Stimulated activated CD8-positive, alpha-beta memory T cell treated with anti-CD3 and anti-CD28 coated beads, Interleukin-4, amount 100 ng/mL, for 1 hour (primary cell): ENCODE measurements around the gene HS3ST6.
"Not testable (repeated sequence)": the region's sequence is repeated elsewhere in the genome, so short reads cannot be mapped to it uniquely, and the experiment has no call there.

Experiments
- DNase-seq, 2 donors: peaks; one replicate each; pipeline ENCODE4 v3.0.0-alpha.2; 2020; ENCODE audit warnings: low read depth in 2 of 2, low spot score in 1 of 2

HS3ST6 gene

DNA sequence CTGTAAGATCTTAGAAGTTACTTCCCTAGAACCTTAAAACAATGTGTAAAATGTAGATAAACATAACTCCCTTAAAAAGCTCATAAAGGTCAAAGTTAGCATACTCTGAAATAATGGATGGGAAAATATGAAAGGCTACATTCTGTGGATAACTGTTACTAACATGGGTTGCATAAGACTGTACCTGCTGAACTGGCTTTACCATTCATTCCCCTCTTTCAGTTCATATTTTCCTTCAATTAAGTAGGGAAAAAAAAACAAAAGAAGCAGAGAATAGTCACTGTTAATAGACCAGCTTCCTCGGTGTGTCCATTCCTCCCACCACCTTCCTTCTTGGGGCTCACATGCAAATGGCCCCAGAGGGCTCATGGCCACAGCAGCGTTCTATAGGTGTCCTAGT, 38.7 kb downstream of the HS3ST6 start:
- no peak for DNase-seq

DNA sequence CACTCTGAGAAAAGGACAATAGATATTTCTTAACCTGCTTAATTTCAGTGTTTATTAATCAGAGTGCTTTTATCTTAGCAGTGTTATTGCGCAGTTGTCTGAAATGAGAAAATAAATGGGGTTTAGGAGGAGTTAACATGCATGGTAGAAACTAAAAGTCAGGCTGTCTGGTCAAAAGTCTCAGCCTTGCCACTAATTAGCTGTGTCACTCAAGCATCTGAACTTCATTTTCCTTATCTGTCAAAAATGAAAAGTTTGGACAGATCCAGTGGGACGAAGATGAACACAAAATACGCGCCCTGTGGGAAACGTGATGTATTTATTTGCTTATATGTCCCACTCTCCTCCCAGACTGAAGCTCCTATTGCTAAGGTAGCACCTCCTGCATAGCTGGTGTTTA, 40.0 kb downstream of the HS3ST6 start:
- no peak for DNase-seq

DNA sequence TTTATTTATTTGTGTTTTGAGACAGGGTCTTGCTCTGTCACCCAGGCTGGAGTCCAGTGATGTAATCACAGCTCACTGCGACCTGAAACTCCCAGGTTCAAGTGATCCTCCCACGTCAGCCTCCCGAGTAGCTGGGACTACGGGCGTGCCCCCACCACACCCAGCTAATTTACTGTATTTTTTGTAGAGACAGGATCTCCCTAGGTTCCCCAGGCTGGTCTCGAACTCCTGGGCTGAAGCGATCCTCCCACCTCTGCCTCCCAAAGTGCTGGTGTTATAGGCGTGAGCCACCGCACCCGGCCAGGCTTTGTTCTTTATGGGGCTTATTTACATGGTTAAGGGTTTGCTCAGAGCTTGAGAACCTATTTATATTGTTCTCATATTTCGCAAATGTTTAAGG, 40.4 kb downstream of the HS3ST6 start:
- no peak for DNase-seq

- no peak for DNase-seq
These were observed 41.1 kb downstream of the HS3ST6 start for GRCh38 chr16:1877089-1877488.

GRCh38 chr16:1876468-1876867, 41.7 kb downstream of the HS3ST6 start:
- DNase-seq = no peak

DNA sequence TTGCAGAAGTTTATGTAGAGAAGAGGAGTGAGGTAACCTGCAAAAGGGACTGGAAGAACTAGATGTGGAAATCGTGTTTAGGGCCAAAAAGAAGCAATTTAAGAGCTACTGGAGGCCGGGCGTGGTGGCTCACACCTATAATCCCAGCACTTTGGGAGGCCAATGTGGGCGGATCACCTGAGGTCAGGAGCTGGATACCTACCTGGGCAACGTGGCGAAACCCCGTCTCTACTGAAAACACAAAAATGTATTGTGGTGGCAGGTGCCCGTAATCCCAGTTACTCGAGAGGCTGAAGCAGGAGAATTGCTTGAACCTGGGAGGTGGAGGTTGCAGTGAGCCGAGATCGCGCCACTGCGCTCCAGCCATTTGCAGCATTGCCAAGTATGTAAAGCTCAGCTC, 42.1 kb downstream of the HS3ST6 start:
- not testable (repeated sequence) for DNase-seq

DNA sequence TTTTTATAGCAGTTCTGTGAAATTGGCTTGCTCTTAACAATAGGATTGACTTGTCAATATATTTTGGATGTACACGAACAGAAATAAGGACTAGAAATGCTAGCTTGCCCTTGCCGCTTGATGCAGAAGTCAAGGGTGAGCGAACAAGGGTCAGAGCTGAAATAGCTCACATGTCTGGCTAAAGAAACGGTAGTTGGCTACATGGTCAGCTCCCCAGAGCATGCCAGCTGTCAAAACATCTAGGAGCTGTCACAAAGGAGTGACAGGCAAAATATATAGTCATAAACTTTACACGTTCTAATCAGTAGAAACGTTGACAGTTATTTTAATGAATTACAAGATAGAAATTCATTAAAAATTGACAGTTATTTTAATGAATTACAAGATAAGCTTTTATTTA, 43.4 kb downstream of the HS3ST6 start:
- no peak for DNase-seq

- DNase-seq = no peak
These were observed 46.1 kb downstream of the HS3ST6 start, which contains the start of gene MEIOB for GRCh38 chr16:1871974-1872635. TSS of gene MEIOB (minus strand) at chr16:1872164. CDS start at chr16:1868175, 3,989 bp downstream.

DNA sequence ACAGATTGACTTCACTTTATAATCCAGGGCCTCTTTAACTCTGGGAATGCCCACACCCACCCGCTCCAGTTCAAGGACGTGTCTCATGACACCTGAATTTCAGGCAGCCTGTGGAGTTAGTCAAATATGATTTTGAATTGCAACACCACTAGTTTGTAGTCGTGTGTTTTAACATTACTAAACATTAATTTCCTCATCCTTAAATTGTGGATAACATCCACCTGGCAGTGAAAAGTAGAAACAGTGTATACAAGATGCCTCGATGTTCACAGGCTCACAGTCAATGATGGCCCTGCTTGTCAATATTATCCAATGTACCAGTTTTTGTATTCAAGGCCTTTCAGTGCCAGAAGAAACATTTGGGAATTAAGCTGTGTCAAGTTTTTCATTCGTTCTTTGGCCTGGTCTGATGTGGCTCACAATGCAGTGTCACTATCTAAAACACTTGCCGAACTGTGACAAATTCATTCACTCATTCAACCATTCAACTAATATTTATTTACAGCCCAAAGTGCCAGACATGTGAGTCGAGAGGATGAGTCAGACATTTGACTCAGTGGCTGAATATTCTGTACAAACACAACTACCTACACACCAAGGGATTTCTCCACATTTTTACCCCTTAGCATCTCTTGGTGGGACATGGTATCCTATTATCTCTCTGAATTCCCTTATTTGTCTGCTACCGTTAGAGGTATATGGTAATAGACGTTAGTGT, 47.7 kb downstream of the HS3ST6 start:
- DNase-seq = no peak

GRCh38 chr16:1865902-1866690, 52.1 kb downstream of the HS3ST6 start:
- DNase-seq = no peak

DNA sequence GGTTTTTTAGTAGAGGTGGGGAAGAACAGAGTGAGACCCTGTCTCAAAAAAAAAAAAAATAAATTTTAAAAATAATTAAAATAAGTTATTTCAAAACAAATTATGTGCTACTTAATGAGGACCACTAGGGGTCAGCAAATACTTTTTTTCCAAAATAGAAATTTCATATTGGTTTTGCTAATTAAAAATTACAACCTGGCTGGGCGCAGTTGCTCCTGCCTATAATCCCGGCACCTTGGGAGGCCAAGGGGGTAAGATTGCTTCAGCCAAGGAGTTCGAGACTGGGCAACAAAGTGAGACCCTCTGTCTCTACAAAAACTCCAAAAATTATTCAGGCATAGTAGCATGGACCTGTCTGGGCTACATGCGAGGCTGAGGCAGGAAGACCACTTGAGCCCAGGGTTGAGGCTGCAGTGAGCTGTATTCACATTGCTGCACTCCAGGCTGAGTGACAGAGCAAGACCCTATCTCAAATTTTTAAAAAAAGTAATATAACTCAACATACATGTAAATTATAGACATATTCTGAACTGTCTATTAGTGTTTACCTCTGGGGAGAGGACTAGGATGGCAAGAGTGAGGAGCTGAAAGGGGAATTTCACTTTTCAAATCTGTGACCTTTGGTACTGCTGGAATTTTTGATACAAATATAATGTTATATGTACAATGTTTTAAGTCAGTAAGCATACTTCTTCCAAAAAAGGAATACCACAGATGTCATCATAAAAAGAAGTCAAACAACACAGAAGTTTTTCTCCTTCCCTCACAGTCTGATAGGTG, 54.3 kb downstream of the HS3ST6 start:
- no peak for DNase-seq

DNA sequence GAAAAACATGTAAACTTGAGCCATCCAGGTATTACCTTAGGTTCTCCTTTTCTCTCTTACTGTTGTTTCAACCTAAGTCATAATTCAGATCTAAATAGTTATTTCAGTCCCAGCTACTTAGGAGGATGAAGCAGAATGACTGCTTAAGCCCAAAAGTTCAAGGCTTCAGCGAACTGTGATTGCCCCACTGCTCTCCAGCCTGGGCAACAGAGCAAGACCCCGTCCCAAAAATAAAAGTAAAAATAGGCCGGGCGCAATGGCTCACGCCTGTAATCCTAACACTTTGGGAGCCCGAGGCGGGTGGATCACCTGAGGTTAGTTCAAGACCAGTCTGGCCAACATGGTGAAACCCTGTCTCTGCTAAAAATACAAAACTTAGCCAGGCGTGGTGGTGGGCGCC, 55.8 kb downstream of the HS3ST6 start:
- no peak for DNase-seq

DNA sequence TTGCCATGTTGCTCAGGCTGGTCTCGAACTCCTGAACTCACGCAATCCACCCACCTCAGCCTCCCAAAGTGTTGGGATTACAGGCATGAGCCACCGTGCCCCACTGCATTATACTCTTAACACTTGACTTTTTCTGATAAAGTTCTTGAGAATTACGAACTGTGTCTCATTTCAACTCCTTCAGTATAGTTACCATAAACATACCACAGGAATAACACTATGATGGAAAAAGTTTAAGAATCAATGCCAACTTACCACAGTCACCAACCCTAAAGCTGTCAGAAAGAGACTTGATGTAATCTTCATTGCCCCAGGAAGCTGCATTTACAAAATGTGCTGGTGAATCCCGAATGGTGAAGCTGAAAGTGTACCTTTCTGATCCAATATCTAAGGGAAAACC, 56.5 kb downstream of the HS3ST6 start:
- no peak for DNase-seq
